ENCODE measurements around the gene KCNQ1.

GRCh38 chr11:2466869-2467694, 22.3 kb downstream of the KCNQ1 start:
- TF ChIP-seq CTCF (IDR thresholded peaks at IDR 0.05) (no peak), POLR2A (IDR thresholded peaks at IDR 0.05) (no peak), EP300 (IDR thresholded peaks at IDR 0.05; ENCODE audit: low read depth) (no peak)
